ENCODE results near the gene TNKS1BP1. TPM values are rescaled to one million over a fixed set of nuclear protein-coding genes. Genes with fewer than 3 reads are reported as not detected.

TNKS1BP1 gene
- total and polyA plus RNA-seq, 9 of the 15 experiments (the other 6 are each of a cell fraction or from before 2014, with no cell fraction given): 1.1 to 47.2 (median 10.9) TPM

- no peak for TF ChIP-seq MTA3 (IDR thresholded peaks at IDR 0.05; ENCODE audit: borderline replicate concordance)
- TF ChIP-seq FOXA3 (CRISPR knock-in tag; conservative IDR thresholded peaks at IDR 0.05 in 1 of 2, IDR thresholded peaks at IDR 0.05 in 1 of 2): no peak
- TF ChIP-seq E2F5 (CRISPR knock-in tag; IDR thresholded peaks at IDR 0.05): no peak
- TF ChIP-seq SMARCA5 (IDR thresholded peaks at IDR 0.05): 0 out of 2 replicates have a peak, but pooled peaks have one; percentile 31
- no peak for TF ChIP-seq SRSF9 (IDR thresholded peaks at IDR 0.05; ENCODE audit: borderline replicate concordance, low read depth, low read length)
- TF ChIP-seq CBFA2T2 (conservative IDR thresholded peaks at IDR 0.05): no peak
- TF ChIP-seq LARP7 (IDR thresholded peaks at IDR 0.05): no peak
- TF ChIP-seq ZNF740 (CRISPR knock-in tag; IDR thresholded peaks at IDR 0.05): no peak
- TF ChIP-seq ZNF740 (tag; IDR thresholded peaks at IDR 0.05): no peak
- TF ChIP-seq ZNF217 (CRISPR knock-in tag; IDR thresholded peaks at IDR 0.05): no peak
- no peak for TF ChIP-seq ZZZ3 (IDR thresholded peaks at IDR 0.05)
- TF ChIP-seq EGR1 (conservative IDR thresholded peaks at IDR 0.05): no peak
- no peak for TF ChIP-seq ZNF609 (CRISPR knock-in tag; IDR thresholded peaks at IDR 0.05; ENCODE audit: borderline replicate concordance)
- no peak for TF ChIP-seq UBTF (IDR thresholded peaks at IDR 0.05; ENCODE audit: borderline replicate concordance in 1 of 2, low read depth in 2 of 2, low read length in 2 of 2)
- no peak for TF ChIP-seq NEUROD1 (IDR thresholded peaks at IDR 0.05; ENCODE audit: borderline replicate concordance, low read depth, low read length, partially characterized antibody)
- TF ChIP-seq ZNF232 (CRISPR knock-in tag; IDR thresholded peaks at IDR 0.05): no peak
- TF ChIP-seq ZNF589 (CRISPR knock-in tag; IDR thresholded peaks at IDR 0.05; ENCODE audit: low read depth): no peak
- TF ChIP-seq GTF2F1 (IDR thresholded peaks at IDR 0.05; ENCODE audit: low read depth, low read length): no peak
- no peak for TF ChIP-seq ZKSCAN8 (CRISPR knock-in tag; IDR thresholded peaks at IDR 0.05)
- TF ChIP-seq IRF9 (tag; IDR thresholded peaks at IDR 0.05): no peak
Observed at GRCh38 chr11:57310630-57311086, 14.1 kb downstream of the TNKS1BP1 start (continued).

Measured in K562 (cell line).